HG03565 (cell line): Measurements from ENCODE around the gene PRKCE.

Source experiments
- ATAC-seq: cut with Tn5 transposase; IDR thresholded peaks from one replicate; pipeline ENCODE4 v1.9.1; 2021; ENCODE audit warnings: mild to moderate bottlenecking, moderate library complexity; ENCODE audit not compliant: unreplicated experiment

Gene PRKCE

GRCh38 chr2:46003903-46004473 lies 352.5 kb downstream of the PRKCE start:
- ATAC-seq: no peak

- no peak for ATAC-seq
Observed at GRCh38 chr2:46006473-46007025, 355.1 kb downstream of the PRKCE start.

GRCh38 chr2:46007412-46007811 lies 355.9 kb downstream of the PRKCE start:
- ATAC-seq: no peak

GRCh38 chr2:46008091-46008870 lies 356.8 kb downstream of the PRKCE start:
- ATAC-seq: no peak

- no peak for ATAC-seq
Observed at GRCh38 chr2:46009315-46009714, 357.8 kb downstream of the PRKCE start.

GRCh38 chr2:46009772-46010171 lies 358.3 kb downstream of the PRKCE start:
- ATAC-seq: no peak

- ATAC-seq: no peak
Observed at GRCh38 chr2:46010223-46010924, 358.9 kb downstream of the PRKCE start.

- no peak for ATAC-seq
Observed at GRCh38 chr2:46010925-46011490, 359.5 kb downstream of the PRKCE start.

- no peak for ATAC-seq
Observed at GRCh38 chr2:46012618-46013240, 361.3 kb downstream of the PRKCE start.

GRCh38 chr2:46013726-46014125 lies 362.3 kb downstream of the PRKCE start:
- ATAC-seq: no peak

GRCh38 chr2:46014911-46015654 lies 363.6 kb downstream of the PRKCE start:
- ATAC-seq: no peak

- ATAC-seq: no peak
Observed at GRCh38 chr2:46015671-46016070, 364.2 kb downstream of the PRKCE start.

GRCh38 chr2:46016091-46016490 lies 364.6 kb downstream of the PRKCE start:
- ATAC-seq: no peak

- ATAC-seq: no peak
Observed at GRCh38 chr2:46018773-46019591, 367.5 kb downstream of the PRKCE start.

- no peak for ATAC-seq
Observed at GRCh38 chr2:46020416-46020815, 368.9 kb downstream of the PRKCE start.

GRCh38 chr2:46023165-46023854 lies 371.8 kb downstream of the PRKCE start:
- ATAC-seq: no peak

- ATAC-seq: no peak
Observed at GRCh38 chr2:46024146-46024779, 372.8 kb downstream of the PRKCE start.

- no peak for ATAC-seq
Observed at GRCh38 chr2:46025081-46025480, 373.6 kb downstream of the PRKCE start.
